ENCODE results near the gene ZNF346.
"Not testable (repeated sequence)": the region's sequence is repeated elsewhere in the genome, so short reads cannot be mapped to it uniquely, and the experiment has no call there.

The ZNF346 gene, protein sequence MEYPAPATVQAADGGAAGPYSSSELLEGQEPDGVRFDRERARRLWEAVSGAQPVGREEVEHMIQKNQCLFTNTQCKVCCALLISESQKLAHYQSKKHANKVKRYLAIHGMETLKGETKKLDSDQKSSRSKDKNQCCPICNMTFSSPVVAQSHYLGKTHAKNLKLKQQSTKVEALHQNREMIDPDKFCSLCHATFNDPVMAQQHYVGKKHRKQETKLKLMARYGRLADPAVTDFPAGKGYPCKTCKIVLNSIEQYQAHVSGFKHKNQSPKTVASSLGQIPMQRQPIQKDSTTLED

DNA sequence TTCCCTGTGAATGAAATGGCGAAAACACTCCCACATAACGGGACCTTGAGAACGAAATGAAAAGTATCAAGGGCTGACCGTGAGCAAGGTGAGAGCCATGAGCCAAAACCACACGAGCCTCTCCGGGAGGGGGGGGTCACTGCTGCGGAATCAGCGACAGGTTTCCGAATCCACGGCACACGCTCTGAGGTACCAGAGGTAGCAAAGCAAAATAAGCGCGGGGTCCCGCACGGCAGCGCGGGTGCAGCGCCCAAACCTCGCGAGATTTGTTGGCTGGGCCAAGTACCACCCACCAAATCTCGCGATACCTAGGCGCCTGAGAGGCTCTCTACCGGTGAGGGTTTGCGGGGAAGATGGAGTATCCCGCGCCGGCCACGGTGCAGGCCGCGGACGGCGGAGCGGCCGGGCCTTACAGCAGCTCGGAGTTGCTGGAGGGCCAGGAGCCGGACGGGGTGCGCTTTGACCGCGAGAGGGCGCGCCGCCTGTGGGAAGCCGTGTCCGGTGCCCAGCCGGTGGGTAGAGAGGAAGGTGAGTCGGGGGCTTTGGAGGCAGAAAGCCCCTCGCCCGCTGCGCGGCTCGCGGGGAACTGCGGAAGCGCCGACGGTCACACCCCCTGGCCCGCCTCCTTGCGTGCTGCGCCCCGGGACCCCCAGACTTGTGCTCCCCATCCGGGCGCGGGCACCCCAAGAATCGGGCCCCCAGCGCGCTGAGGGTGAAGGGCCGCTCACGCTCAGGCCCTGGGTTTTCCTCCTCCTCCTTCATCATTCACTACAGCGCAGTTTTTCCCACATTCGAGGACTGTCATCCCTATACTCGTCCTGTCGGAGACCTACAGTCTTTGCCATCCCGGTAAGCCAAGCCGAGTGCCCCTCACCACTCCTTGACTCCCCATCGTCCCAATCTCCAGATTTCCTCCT lies at the start of gene ZNF346:
Gene ZNF346 (plus strand): TSS at position 311 of the 917 bp plus-strand sequence. CDS start 43 bp downstream, at position 354.
- DNase-seq = peak; percentile 82

DNA sequence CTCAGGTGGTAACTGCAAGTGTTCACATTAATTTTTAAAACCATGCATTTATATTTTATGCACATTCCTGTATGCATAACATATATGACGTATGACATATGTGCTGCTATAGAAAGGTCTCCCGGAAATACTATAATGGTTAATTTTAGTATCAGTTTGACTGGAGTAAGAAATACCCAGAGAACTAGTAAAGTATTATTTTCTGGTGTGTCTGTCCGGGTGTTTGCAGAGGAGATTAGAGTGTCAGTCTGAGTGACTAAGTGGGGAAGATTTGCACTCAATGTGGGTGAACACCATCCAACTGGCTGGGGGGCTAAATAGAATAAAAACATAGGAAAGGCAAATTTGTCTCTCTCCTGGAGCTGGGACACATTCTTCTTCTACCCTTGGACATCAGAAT lies 42.8 kb upstream of the ZNF346 start:
- no peak for DNase-seq

DNA sequence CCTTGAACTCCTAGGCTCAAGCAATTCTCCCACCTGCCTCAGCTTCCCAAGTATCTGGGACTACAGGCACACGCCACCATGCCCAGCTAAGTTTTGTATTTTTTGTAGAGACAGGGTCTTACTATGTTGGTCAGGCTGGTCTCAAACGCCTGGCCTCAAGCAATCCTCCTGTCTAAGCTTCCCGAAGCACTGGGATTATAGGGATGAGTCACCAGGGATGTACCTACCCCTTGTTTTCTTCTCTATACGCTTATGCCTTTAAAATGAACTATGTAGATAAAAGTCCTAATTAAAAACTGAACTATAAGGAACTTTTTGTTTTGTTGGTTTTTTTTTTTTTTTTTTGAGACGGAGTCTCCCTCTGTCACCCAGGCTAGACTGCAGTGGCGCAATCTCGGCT lies 41.7 kb upstream of the ZNF346 start:
- DNase-seq = no peak

DNA sequence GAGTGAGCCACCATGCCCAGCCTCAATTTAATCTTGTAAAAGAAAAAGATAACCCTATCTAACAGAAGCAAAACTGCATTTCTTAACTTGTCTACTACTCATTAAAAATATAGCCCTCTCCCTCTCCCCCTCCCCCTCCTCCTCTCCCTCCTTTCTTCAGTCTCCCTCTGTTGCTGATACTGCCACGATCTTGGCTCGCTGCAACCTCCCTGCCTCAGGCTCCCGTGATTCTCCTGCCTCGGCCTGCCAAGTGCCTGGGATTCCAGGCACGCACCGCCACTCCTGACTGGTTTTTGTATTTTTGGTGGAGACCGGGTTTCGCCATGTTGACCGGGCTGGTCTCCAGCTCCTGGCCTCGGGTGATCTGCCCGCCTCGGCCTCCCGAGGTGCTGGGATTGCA lies 39.4 kb upstream of the ZNF346 start:
- not testable (repeated sequence) for DNase-seq

DNA sequence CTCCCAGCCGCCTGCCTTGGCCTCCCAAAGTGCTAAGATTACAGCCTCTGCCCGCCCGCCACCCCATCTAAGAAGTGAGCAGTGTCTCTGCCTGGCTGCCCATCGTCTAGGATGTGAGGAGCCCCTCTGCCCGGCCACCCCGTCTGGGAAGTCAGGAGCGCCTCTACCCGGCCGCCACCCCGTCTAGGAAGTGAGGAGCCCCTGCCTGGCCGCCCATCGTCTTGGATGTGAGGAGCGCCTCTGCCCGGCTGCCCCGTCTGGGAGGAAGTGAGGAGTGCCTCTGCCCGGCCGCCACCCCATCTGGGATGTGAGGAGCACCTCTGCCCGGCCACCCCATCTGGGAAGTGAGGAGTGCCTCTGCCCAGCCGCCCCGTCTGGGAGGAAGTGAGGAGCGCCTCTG lies 38.9 kb upstream of the ZNF346 start:
- not testable (repeated sequence) for DNase-seq

DNA sequence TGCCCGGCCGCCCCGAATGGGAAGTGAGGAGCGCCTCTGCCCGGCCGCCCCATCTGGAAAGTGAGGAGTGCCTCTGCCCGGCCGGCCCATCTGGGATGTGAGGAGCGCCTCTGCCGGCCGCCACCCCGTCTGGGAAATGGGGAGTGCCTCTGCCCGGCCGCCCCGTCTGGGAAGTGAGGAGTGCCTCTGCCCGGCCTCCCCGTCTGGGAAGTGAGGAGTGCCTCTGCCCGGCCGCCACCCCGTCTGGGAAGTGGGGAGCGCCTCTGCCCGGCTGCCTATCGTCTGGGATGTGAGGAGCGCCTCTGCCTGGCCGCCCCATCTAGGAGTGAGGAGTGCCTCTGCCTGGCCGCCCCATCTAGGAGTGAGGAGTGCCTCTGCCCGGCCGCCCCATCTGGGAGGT lies 38.3 kb upstream of the ZNF346 start:
- DNase-seq = not testable (repeated sequence)

DNA sequence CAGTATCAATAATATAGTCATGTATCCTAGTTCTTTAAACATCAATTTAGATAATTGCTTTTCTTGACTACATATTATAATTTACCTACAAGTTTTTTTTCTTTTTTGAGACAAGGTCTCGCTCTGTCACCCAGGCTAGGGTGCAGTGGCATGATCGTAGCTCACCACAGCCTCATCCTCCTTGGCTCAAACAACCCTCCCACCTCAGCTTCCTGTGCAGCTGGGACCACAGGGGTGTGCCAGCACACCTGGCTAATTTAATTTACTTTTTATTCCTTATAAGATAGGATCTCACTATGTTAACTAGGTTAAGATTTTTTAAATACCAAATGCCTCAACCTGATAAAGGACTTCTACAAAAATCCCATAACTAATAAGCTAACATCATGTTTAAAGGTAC lies 37.0 kb upstream of the ZNF346 start:
- no peak for DNase-seq

DNA sequence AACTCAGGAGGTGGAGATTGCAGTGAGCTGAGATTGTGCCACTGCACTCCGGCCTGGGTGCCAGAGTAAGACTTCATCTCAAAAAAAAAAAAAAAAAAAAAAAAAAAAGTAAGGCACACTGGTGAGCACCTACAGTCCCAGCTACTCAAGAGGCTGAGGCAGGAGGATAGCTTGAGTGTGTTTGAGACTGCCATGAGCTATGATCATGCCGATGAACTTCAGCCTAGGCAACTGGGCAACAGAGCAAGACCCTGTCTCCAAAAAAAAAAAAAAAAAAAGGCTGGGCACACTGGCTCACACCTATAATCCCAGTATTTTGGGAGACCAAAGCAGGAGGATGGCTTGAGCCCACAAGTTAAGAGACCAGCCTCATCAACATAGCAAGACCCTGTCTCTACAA lies 36.2 kb upstream of the ZNF346 start:
- DNase-seq = no peak

DNA sequence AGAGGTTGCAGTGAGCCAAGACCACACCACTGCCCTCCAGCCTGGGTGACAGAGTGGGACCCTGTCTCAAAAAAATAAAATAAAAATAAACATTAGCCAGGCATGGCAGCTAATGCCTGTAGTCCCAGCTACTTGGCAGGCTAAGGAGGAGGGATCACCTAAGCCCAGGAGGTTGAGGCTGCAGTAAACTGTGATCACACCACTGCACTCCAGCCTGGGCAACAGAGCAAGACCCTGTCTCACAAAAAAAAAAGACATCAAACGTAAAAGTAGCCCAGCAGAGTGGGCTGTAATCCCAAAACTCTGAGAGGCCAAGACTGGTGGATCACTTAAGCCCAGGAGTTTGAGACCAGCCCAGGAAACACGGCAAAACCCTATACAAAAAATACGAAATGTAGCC lies 34.9 kb upstream of the ZNF346 start:
- no peak for DNase-seq

DNA sequence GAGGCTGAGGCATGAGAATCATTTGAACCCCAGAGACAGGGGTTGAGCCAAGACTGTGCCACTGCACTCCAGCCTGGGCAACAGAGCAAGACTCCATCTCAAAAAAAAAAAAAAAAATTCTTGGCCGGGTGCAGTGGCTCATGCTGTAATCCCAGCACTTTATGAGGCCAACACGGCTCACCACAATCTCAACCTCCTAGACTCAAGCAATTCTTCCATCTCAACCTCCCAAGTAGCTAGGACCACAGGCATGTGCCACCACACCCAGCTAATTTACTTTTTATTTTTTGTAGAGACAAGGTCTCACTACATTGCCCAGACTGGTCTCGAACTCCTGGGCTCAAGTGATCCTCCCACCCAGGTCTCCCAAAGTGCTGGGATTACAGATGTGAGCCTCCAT lies 29.4 kb upstream of the ZNF346 start:
- not testable (repeated sequence) for DNase-seq

DNA sequence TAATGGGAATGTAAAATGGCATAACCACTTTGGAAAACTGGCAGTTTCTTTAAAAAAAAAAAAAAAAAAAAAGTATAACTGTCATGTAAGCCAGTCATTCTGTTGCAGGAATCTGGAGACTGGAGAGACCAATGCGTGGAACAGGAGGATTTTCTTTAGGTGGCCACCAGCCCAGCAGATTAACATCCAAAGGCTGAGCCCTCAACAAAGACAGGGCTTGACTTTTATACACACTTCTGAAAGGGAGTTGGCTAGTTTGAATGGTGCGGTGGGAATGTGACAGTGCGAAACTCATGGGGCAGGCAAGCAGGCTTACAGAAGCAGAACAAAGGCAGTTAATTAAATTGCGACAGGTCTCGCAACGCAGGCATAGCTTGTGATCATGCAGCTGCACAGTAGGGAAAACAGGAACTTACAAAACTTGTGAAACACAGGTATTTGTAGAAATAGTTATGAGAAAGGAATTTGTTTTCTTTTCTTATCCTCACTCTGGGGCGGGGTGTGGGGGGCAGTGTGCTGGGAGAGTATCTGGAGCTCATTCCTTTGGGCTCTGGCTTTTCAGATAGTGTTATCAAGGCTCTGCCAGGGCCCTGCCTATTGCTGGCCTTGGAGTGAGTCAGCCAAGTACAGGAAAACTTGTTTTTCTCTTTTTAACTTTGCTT lies 27.9 kb upstream of the ZNF346 start:
- no peak for DNase-seq

DNA sequence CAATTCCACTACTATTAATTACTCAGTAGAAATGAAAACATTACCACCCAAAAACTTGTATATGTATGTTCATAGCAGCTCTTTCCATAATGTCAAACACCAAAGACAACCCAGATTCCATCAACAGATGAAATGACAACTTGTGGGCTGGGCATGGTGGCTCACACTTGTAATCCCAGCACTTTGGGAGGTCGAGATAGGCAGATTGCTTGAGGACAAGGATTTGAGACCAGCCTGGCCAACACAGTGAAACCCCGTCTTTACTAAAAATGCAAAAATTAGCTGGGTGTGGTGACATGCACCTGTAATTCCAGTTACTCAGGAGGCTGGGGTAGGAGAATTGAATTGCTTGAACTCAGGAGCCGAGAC lies 27.4 kb upstream of the ZNF346 start:
- no peak for DNase-seq

DNA sequence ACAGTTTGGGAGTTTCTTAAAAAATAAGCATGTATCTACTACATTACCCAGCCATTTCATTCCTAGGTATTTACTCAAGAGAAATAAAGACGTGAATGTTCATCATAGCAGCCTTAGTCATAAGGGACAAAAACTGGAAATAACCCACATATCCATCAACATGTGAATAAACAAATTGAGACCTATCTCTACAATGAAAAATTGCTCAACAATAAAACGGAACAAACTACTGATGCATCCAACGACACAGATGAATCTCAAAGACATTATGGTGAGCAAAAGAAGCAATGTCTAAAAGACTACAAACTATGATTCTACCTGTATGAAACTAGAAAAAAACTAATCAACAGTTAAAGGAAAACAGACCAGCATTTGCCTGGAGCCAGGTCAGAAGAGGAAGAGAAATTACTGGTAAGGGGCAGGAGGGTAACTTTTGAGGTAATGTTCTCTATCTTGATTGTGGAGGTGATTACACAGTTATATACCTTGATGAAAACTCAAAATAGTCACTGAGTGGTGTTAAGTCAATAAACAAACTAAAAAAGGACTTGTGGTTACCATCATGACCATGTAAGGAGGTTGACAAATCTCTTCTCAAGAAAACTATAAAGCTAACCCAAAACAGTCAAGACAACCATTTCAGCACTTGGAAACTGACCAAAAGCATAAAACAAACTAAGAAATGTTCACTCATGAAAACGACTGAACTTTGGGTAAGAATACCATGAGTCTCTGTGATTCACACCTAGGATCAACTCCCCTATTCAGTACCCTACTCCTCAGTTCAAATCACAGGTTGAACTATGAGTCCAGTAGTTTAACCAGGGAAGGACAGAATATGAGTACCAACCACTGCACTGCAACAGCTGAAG lies 26.4 kb upstream of the ZNF346 start:
- no peak for DNase-seq

DNA sequence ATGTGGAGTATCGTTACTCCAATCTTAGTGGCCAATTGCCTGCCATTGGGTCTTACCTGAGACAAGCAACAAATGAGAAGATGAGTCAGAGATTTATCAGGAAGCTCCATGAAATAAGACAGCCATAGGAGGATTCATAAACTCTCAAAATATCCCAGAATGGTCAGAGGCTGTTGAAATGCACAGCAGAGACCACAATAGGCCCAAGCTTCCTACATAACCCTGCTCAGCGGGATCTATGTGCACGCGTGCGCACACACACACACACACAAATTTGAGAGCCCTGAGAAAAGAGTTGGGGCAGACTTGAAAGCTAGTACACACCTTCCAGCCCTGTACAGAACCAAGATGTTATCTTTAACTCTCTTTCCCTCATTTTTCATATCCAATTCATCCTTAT lies 25.7 kb upstream of the ZNF346 start:
- no peak for DNase-seq

DNA sequence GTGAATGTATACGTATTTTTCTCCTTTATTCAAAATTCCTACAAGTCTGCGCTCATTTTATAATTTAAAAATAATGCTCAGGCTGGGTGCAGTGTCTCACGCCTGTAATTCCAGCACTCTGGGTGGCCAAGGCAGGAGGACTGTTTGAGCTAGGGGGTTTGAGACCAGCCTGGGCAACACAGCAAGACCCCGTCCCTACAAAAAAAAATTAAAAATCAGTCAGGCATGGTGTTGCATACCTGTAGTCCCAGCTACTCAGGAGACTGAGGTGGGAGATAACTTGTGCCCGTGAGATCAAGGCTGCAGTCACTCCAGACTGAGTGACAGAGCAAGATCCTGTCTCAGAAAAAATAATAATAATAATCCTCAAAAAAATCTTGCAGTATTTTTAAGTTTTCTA lies 23.7 kb upstream of the ZNF346 start:
- DNase-seq = no peak

DNA sequence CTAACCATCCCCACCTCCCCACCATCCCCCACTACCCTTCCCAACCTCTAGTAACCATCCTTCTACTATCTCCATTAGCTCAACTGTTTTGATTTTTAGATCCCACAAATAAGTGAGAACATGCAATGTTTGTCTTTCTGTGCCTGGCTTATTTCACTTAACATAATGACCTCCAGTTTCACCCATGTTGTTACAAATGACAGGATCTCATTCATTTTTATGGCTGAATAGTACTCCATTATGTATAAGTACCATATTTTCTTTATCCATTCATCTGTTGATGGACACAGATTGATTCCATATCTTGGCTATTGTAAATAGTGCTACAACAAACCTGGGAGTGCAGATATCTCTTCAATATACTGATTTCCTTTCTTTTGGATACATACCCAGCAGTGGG lies 23.0 kb upstream of the ZNF346 start:
- DNase-seq = not testable (repeated sequence)

DNA sequence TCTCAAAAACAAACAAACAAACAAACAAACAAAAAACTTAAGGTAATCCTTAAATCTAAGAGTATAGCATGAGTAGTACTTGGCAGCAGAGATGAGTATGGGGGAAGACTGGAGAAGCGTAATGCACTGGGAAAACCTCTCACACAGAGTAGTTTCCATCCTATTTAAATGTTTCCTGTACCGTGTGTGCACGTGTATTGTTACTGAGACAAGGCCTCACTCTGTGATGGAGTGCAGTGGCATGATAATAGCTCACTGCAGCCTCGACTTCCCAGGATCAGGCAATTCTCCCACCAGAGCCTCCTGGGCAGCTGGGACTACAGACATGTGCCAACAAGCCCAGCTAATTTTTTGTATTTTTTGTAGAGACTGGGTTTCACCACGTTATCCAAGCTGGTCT lies 18.8 kb upstream of the ZNF346 start:
- no peak for DNase-seq

DNA sequence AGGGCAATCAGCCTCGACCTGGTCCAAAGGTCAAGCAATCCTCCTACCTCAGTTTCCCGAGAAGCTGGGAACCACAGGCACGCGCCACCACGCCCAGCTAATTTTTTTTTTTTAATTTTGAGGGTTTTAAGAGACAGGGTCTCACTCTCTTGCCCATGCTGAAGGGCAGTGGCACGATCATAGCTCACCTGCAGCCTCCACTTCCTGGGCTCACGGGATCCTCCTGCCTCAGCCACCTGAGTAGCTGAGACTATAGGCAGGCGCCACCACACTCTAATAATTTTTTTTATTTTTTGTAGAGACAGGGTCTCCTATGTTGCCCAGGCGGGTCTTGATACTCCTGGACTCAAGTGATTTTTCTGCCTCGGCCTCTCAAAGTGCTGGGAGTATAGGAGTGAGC lies 17.5 kb upstream of the ZNF346 start:
- DNase-seq = no peak

DNA sequence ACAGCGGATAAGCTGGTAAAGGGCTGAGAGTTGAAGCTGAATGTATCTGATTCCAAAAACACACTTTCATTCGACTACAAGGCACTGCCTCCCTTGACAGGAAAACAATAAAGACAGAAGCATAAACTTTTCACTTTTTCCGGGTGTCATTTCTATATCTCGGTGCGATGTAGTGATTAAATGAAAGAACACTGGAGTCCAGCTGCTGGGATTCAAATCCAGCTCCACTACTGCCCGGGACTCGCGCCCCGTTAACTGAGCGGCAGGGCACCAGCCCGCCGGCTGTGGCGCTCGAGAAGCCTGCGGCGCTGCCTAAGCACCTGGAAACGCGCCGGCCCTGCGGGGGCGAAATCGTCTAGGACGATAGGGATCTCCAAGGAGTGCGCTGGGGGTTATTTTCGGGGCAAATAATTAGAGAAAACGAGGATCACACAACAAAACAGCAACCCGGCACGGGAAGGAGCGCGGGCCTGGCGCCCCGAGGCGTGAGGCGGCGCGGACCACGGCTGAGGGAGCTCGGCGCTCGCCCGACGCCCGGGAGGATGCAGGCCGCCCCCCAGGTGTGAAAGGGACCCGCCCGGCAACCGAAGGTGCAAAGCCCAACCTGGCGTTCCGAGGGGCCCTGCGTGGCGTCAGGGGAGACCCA lies 16.8 kb upstream of the ZNF346 start:
- peak; percentile 23 for DNase-seq

DNA sequence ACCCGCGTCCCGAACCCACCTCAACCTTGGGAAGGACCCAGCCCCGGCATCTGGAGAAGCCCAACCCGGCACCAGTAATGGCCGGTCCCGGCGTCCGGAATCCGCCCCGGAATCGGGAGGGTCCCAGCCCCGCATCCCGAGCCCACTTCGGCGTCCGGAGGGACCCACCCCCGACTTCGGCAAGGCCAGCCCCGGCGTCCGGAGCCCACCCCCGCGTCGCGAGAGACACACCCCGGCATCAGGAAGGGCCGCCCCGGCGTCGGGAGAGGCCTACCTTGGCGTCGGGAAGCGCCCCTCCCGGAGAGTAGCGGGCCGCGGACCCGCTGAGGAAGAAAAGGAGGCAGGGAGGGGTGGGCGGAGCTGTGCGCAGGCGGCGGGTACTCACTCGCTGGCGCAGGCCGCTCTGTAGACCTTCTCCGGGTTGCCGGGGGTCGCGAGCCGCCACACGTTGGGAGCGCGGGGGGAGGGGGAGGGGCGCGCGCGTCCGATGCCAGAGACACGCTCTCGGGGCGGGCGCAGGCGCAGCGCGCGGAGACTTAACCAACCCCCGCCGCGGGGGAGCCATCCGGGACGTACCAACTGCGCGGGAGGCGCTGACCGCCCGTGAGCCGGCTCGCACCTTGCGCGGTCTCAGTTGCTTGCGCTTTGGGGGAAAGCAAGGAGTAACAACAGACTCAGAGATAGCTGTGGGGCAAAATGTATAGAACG lies 16.1 kb upstream of the ZNF346 start, which contains the start of gene UIMC1:
Gene UIMC1 (minus strand): TSS at position 515 of the 708 bp plus-strand sequence. CDS start 24,164 bp downstream, outside the sequence.
- peak; percentile 88 for DNase-seq

DNA sequence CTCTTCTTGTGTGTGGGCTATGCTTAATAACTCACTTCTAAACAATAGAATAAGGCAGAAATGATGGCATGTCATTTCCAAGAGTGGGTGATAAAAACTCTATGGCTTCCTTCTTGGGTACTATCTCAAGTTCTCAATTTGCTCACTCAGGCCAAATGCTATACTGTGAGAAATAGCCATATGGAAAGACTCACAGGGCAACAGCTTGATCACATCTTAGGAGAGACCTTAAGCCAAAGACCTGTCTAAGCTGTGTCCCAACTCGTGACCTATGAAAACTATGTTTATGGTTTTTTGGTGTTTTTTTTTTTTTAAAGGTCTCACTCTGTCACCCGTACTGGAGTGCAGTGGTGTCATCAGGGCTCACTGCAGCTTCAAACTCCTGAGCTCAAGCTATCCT lies 13.8 kb upstream of the ZNF346 start:
- no peak for DNase-seq
